HG03039 (cell line): Measurements from ENCODE around the gene CD320.

Experiments
- ATAC-seq: cut with Tn5 transposase; IDR thresholded peaks from one replicate; pipeline ENCODE4 v1.9.1; 2021; ENCODE audit warnings: mild to moderate bottlenecking, moderate library complexity; ENCODE audit not compliant: unreplicated experiment

The CD320 gene

GRCh38 chr19:8255426-8256125 is 52.6 kb downstream of the CD320 start:
- ATAC-seq = no peak

DNA sequence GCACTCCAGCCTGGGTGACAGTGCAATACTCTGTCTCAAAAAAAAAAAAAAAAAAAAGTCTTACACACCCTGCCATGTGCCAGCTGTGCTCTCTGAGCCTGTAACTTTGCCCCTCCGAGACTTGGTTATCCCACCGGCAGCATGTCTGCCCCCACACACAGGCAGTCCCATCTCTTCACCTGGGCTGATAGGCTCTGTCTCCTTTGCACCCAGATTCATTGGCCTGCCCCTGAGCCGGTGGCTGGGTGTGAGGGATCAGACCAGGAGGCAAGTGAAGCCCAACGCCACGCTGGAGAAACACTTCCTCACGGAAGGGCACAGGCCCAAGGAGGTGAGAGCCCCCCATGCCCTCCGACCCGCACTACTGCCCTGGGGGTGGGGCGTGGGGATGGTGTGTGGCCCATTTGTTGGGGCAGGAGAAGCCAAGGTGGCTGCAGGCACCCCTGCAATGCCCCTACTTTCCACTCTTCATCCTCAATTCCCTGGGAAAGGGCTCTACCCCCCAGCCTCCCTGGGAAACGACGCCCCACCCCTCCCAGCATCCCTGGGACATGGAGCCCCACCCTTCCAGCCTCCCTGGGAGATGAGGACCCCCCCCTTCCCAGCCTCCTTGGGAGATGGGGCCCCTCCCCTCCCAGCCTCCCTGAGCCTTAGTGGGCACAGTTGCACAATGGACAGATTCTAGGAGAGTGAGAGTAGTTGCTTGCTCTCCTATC is 53.7 kb downstream of the CD320 start:
- ATAC-seq = no peak

- no peak for ATAC-seq
Measured at GRCh38 chr19:8253678-8254077, 54.5 kb downstream of the CD320 start.

GRCh38 chr19:8252922-8253589 is 55.1 kb downstream of the CD320 start:
- no peak for ATAC-seq
